ENCODE data around the gene TPI1.

The TPI1 gene

GRCh38 chr12:6828781-6829535 is 38.4 kb upstream of the TPI1 start:
- no peak for DNase-seq

- DNase-seq, result no peak
Observed at GRCh38 chr12:6829536-6830220, 37.7 kb upstream of the TPI1 start.

- no peak for DNase-seq
Observed at GRCh38 chr12:6830286-6830890, 36.9 kb upstream of the TPI1 start.

- DNase-seq, result no peak
Observed at GRCh38 chr12:6830999-6831398, 36.3 kb upstream of the TPI1 start.

- DNase-seq, result no peak
Observed at GRCh38 chr12:6831450-6831995, 35.8 kb upstream of the TPI1 start.

- DNase-seq, result no peak
Observed at GRCh38 chr12:6832125-6832524, 35.2 kb upstream of the TPI1 start.

- DNase-seq, result no peak
Observed at GRCh38 chr12:6833189-6833890, 34.0 kb upstream of the TPI1 start.

- DNase-seq, result no peak
Observed at GRCh38 chr12:6834254-6834653, 33.1 kb upstream of the TPI1 start.

GRCh38 chr12:6834873-6835272 is 32.5 kb upstream of the TPI1 start:
- DNase-seq, result no peak

GRCh38 chr12:6836851-6837250 is 30.5 kb upstream of the TPI1 start:
- no peak for DNase-seq

GRCh38 chr12:6837370-6838060 is 29.8 kb upstream of the TPI1 start:
- DNase-seq, result no peak

- DNase-seq, result no peak
Observed at GRCh38 chr12:6838854-6839253, 28.5 kb upstream of the TPI1 start.

GRCh38 chr12:6839482-6840201 is 27.7 kb upstream of the TPI1 start:
- no peak for DNase-seq

GRCh38 chr12:6840330-6840729 is 27.0 kb upstream of the TPI1 start:
- no peak for DNase-seq

- DNase-seq, result no peak
Observed at GRCh38 chr12:6840761-6841515, 26.4 kb upstream of the TPI1 start, which contains the start of gene GNB3. Gene GNB3 (plus strand): TSS chr12:6840925. CDS start chr12:6841288, 363 bp downstream.

- no peak for DNase-seq
Observed at GRCh38 chr12:6842075-6842474, 25.3 kb upstream of the TPI1 start.

GRCh38 chr12:6843118-6843902 is 24.0 kb upstream of the TPI1 start:
- no peak for DNase-seq

- no peak for DNase-seq
Observed at GRCh38 chr12:6845395-6845794, 21.9 kb upstream of the TPI1 start.

GRCh38 chr12:6846316-6846869 is 20.9 kb upstream of the TPI1 start:
- no peak for DNase-seq

- DNase-seq, result no peak
Observed at GRCh38 chr12:6847676-6848075, 19.7 kb upstream of the TPI1 start.

Data from 8988T (cell line).